Upper lobe of right lung (tissue), 1 donor: Measurements from ENCODE around the gene C1QL2. TPM values are rescaled to one million over a fixed set of nuclear protein-coding genes. Genes with fewer than 3 reads are reported as not detected.

Experiments
- ATAC-seq: fragments of 200-7000 bp; cut with Tn5 transposase; one replicate; pipeline ENCODE4 v1.9.1; 2020; ENCODE audit warnings: mild to moderate bottlenecking, moderate library complexity
- DNase-seq: peaks from one replicate; pipeline ENCODE4 v3.0.0-alpha.2; 2020
- H3K27ac ChIP-seq: fragments of 200-600 bp; one replicate; pipeline ENCODE4 v1.8.0; 2022
- H3K27me3 ChIP-seq: fragments of 200-600 bp; one replicate; pipeline ENCODE4 v1.8.0; 2022; ENCODE audit warnings: mild to moderate bottlenecking
- H3K36me3 ChIP-seq: fragments of 200-600 bp; one replicate; pipeline ENCODE4 v1.8.0; 2022
- H3K4me1 ChIP-seq: fragments of 200-600 bp; one replicate; pipeline ENCODE4 v1.8.0; 2022
- H3K4me3 ChIP-seq: fragments of 200-600 bp; one replicate; pipeline ENCODE4 v1.8.0; 2022; ENCODE audit warnings: mild to moderate bottlenecking
- H3K9me3 ChIP-seq: fragments of 200-600 bp; one replicate; pipeline ENCODE4 v1.8.0; 2022
- intact Hi-C: fragments of 100-400 bp; cut with DNase I; formaldehyde crosslinking; loops from one replicate; pipeline ENCODE4 v1.11.0; 2022
- total RNA-seq: library from RNA; stranded (reverse); fragmentation: NEBNext Ultra II Directional; extraction: Animal tissue kit (Norgen Biotek cat#: 25700); gene quantifications from one replicate; pipeline ENCODE4 v1.2.1, GENCODE V29; 2021
- TF ChIP-seq, protein P1 (sequence below): fragments of 200-600 bp; IDR thresholded peaks from one replicate; pipeline ENCODE4 v1.8.0; 2022; ENCODE audit warnings: antibody characterized with exemption
- donor health status: DM: no; HTN: yes; CAD: no; lungs with severe emphysema.

C1QL2 gene
- total RNA-seq, 1 donor from 2014 or later, result not detected

- DNase-seq, result no peak
- Histone ChIP-seq H3K27ac (no peak overlapping the region), H3K36me3 (no peaks in the 10 kb centered on the region), H3K4me1 (no peaks in the 10 kb centered on the region), H3K9me3 (no peaks in the 10 kb centered on the region), H3K27me3 (no peaks in the 10 kb centered on the region), H3K4me3 (no peak overlapping the region)
- no peak for ATAC-seq
- TF ChIP-seq, protein P1, sequence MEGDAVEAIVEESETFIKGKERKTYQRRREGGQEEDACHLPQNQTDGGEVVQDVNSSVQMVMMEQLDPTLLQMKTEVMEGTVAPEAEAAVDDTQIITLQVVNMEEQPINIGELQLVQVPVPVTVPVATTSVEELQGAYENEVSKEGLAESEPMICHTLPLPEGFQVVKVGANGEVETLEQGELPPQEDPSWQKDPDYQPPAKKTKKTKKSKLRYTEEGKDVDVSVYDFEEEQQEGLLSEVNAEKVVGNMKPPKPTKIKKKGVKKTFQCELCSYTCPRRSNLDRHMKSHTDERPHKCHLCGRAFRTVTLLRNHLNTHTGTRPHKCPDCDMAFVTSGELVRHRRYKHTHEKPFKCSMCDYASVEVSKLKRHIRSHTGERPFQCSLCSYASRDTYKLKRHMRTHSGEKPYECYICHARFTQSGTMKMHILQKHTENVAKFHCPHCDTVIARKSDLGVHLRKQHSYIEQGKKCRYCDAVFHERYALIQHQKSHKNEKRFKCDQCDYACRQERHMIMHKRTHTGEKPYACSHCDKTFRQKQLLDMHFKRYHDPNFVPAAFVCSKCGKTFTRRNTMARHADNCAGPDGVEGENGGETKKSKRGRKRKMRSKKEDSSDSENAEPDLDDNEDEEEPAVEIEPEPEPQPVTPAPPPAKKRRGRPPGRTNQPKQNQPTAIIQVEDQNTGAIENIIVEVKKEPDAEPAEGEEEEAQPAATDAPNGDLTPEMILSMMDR, result no peak
- intact Hi-C loops, result no loop called here
Observed at GRCh38 chr2:119111115-119111975, 47.2 kb downstream of the C1QL2 start.

GRCh38 chr2:119109866-119110265 is 48.7 kb downstream of the C1QL2 start:
- ATAC-seq, result no peak
- H3K4me1 ChIP-seq, result no peaks in the 10 kb centered on the region
- intact Hi-C loops, result no loop called here
- no peaks in the 10 kb centered on the region for H3K27me3 ChIP-seq
- H3K36me3 ChIP-seq, result no peaks in the 10 kb centered on the region
- TF ChIP-seq, protein P1, result no peak
- no peak overlapping the region for H3K27ac ChIP-seq
- H3K9me3 ChIP-seq, result no peaks in the 10 kb centered on the region
- no peak overlapping the region for H3K4me3 ChIP-seq
- no peak for DNase-seq

DNA sequence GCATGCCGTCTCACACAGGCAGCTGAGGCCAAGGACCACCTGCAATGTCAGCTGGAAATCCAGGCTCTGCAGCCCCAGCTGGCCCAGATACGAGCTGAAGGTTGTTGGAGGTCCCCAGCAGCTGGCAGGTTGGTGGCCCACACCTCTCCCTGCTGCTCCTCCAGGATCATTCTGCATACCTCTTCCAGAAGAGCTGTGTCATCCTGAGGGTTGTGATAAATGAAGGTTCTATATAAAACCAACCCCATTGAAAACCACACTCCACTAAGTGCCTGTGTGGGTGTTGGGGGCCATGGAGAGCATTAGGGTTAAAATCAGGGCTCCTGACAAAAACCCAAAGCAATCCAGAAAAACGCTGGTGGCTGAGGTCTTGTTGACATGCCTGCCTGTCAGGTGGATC is 50.4 kb downstream of the C1QL2 start:
- intact Hi-C loops, result no loop called here
- H3K36me3 ChIP-seq, result no peaks in the 10 kb centered on the region
- no peaks in the 10 kb centered on the region for H3K27me3 ChIP-seq
- H3K4me3 ChIP-seq, result no peak overlapping the region
- H3K4me1 ChIP-seq, result no peaks in the 10 kb centered on the region
- TF ChIP-seq, protein P1, result no peak
- no peaks in the 10 kb centered on the region for H3K9me3 ChIP-seq
- no peak overlapping the region for H3K27ac ChIP-seq
- no peak for DNase-seq
- no peak for ATAC-seq

DNA sequence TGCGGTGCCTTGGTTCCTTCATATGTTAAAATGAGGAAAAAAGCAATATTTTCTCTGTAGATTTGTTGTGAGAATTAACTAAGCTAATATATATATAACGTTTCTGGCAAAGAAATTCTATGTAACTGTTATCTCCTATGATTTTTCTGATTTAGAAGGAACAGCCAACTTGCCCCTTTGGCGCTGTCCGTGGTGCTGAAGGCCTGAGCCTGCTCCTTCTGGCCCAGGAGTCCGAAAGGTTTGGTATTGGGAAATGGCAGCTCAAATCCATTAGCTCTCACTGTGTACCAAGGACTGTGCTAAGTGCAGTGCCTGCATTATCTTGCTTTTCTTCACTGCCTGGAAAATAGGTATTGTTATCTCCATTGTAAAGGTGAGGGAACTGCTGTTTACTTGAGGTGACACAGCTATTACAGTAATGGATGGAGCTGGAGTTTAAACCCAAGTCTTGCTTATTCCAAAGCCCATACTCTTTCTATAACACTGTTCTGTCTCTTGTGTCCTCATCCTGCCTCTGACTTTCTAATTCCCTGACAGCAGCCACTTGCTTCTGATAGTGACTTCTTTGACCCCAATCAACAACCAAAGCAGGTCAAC is 52.2 kb downstream of the C1QL2 start:
- ATAC-seq (no peak), DNase-seq (peak; percentile 80)
- H3K27me3 ChIP-seq, result no peaks in the 10 kb centered on the region
- intact Hi-C loops, result no loop called here
- H3K4me1 ChIP-seq, result no peaks in the 10 kb centered on the region
- TF ChIP-seq, protein P1, result no peak
- H3K36me3 ChIP-seq, result no peaks in the 10 kb centered on the region
- H3K27ac ChIP-seq, result no peak overlapping the region
- no peak overlapping the region for H3K4me3 ChIP-seq
- no peaks in the 10 kb centered on the region for H3K9me3 ChIP-seq

Other genes starting within 250 kb of the C1QL2 start
- gene MARCO, start 216.6 kb downstream of the C1QL2 start, total RNA-seq, result 165 TPM
- 14.1 TPM for gene STEAP3, start 65.1 kb upstream of the C1QL2 start, total RNA-seq
- 11.8 TPM for gene C2orf76, start 208.1 kb upstream of the C1QL2 start, total RNA-seq
- 176 TPM for gene DBI, start 208.2 kb upstream of the C1QL2 start, total RNA-seq